HepG2 (cell line): ENCODE data around the gene EXOC3L4. TPM values are rescaled to one million over a fixed set of nuclear protein-coding genes. Genes with fewer than 3 reads are reported as not detected.

Experiments used
- ATAC-seq: fragments of 200-7000 bp; cut with Tn5 transposase; 3 replicates; pipeline ENCODE4 v1.9.1; 2020; ENCODE audit warnings: mild to moderate bottlenecking, moderate library complexity
- BruUV-seq: library from RNA; stranded (reverse); fragments of 400-500 nt; replicated peaks from 2 replicates; lab custom pipeline; 2021; lab: Mats Ljungman, UMichigan
- CTCF ChIA-PET: fragments of 300-600 bp; formaldehyde crosslinking; extraction: SDS; loops from one replicate; lab custom pipeline; 2021; ENCODE audit warnings: low total read pairs, inconsistent platforms, low intra/inter-chr PET ratio; lab: Yijun Ruan, JAX
- POLR2A ChIA-PET: fragments of 350-600 bp; sonication (Branson Sonifier 250); formaldehyde crosslinking; loops from one replicate; lab custom pipeline; 2020; ENCODE audit warnings: antibody characterized with exemption, inconsistent platforms; lab: Yijun Ruan, JAX
- DNase-seq: peaks from one replicate; pipeline ENCODE4 v3.0.0-alpha.2; 2015; ENCODE audit warnings: low spot score
- FAIRE-seq: peaks from 3 replicates; lab custom pipeline; 2011; peaks lifted over from hg19 to GRCh38; lab: Jason Lieb, UNC
- H2AFZ ChIP-seq: one replicate; pipeline ENCODE4 v1.6.1; 2011; ENCODE audit warnings: low read length, inconsistent platforms
- H3K27ac ChIP-seq: fragments of 300-600 bp; 3 replicates; pipeline ENCODE4 v1.8.0; 2011; ENCODE audit warnings: mixed run types, mild to moderate bottlenecking, mixed read lengths, low read length, inconsistent platforms; ENCODE audit not compliant: insufficient read depth; ENCODE audit errors: extremely low read length
- H3K27me3 ChIP-seq, 2 experiments: fragments of 200-600 bp in 1 of 2; 2 replicates in 1 of 2; 3 replicates in 1 of 2; pipeline versions ENCODE4 v1.6.0 to v1.8.0; 2011; ENCODE audit warnings: low read length in 2 of 2, mild to moderate bottlenecking in 2 of 2, moderate library complexity in 2 of 2, inconsistent platforms in 1 of 2; ENCODE audit not compliant: insufficient read depth in 2 of 2, control insufficient read depth in 1 of 2
- H3K36me3 ChIP-seq, 2 experiments: fragments of 200-600 bp in 1 of 2; replicated peaks in 1 of 2; 2 replicates in 1 of 2; 3 replicates in 1 of 2; pipeline versions ENCODE4 v1.5.1 to v1.8.0; 2011; ENCODE audit warnings: low read length in 2 of 2, inconsistent platforms in 1 of 2; ENCODE audit not compliant: insufficient read depth in 2 of 2, control insufficient read depth in 1 of 2
- H3K4me1 ChIP-seq: 2 replicates; pipeline ENCODE4 v1.5.1; 2012; ENCODE audit warnings: low read length, inconsistent platforms; ENCODE audit not compliant: insufficient read depth
- H3K4me2 ChIP-seq: 2 replicates; pipeline ENCODE4 v1.6.0; 2011; ENCODE audit warnings: low read depth, low read length, inconsistent platforms
- H3K4me3 ChIP-seq, 3 experiments: fragments of 200-600 bp in 1 of 3; sonication (generic), shearing (Covaris generic) in 1 of 3; replicated peaks in 1 of 3; 2 replicates each; pipeline ENCODE4 v1.5.1; 2011 to 2016; ENCODE audit warnings: low read length in 3 of 3, inconsistent platforms in 2 of 3, low read depth in 2 of 3, mild to moderate bottlenecking in 2 of 3, control low read depth in 1 of 3, mixed read lengths in 1 of 3; ENCODE audit not compliant: insufficient read depth in 1 of 3
- H3K79me2 ChIP-seq: one replicate; pipeline ENCODE4 v1.6.1; 2011; ENCODE audit warnings: low read length, inconsistent platforms; ENCODE audit not compliant: insufficient read depth
- H3K9ac ChIP-seq: 2 replicates; pipeline ENCODE4 v1.6.0; 2011; ENCODE audit warnings: mild to moderate bottlenecking, low read depth, low read length, inconsistent platforms; ENCODE audit not compliant: insufficient read depth
- H3K9me3 ChIP-seq: 2 replicates; pipeline ENCODE4 v1.5.1; 2012; ENCODE audit warnings: mild to moderate bottlenecking, low read length
- H4K20me1 ChIP-seq: 2 replicates; pipeline ENCODE4 v1.6.0; 2011; ENCODE audit warnings: inconsistent platforms, mild to moderate bottlenecking, low read length, moderate library complexity; ENCODE audit not compliant: insufficient read depth
- KLF12 ChIP-seq: sonication (generic); formaldehyde crosslinking; IDR thresholded peaks from 2 replicates; pipeline ENCODE4 v1.4.0; 2020; ENCODE audit warnings: missing genetic modification reagents, borderline replicate concordance
- MLX ChIP-seq: IDR thresholded peaks from 2 replicates; pipeline ENCODE4 v1.6.1; 2016
- MXD4 ChIP-seq: IDR thresholded peaks from 2 replicates; pipeline ENCODE4 v1.6.1; 2016; ENCODE audit warnings: mild to moderate bottlenecking, missing biosample characterization, missing genetic modification reagents
- NCOR1 ChIP-seq: fragments of 200-600 bp; sonication (generic); IDR thresholded peaks from 2 replicates; pipeline ENCODE4 v1.7.0; 2017; ENCODE audit warnings: antibody characterized with exemption, low read length, borderline replicate concordance
- NR1H2 ChIP-seq: sonication (generic); formaldehyde crosslinking; IDR thresholded peaks from 2 replicates; pipeline ENCODE4 v1.8.1; 2022; ENCODE audit warnings: low read depth, missing genetic modification reagents, borderline replicate concordance
- PRDM15 ChIP-seq: sonication (generic); formaldehyde crosslinking; IDR thresholded peaks from 2 replicates; pipeline ENCODE4 v1.4.0; 2020; ENCODE audit warnings: missing genetic modification reagents
- RARG ChIP-seq: sonication (generic); formaldehyde crosslinking; IDR thresholded peaks from 2 replicates; pipeline ENCODE4 v1.4.0; 2020; ENCODE audit warnings: low read depth, mild to moderate bottlenecking, missing genetic modification reagents
- ZFP36L1 ChIP-seq: sonication (generic); formaldehyde crosslinking; IDR thresholded peaks from 2 replicates; pipeline ENCODE4 v1.8.0; 2022; ENCODE audit warnings: mild to moderate bottlenecking, missing genetic modification reagents, moderate library complexity
- ZFP37 ChIP-seq: sonication (generic); formaldehyde crosslinking; IDR thresholded peaks from 2 replicates; pipeline ENCODE4 v1.4.0; 2020; ENCODE audit warnings: missing genetic modification reagents, borderline replicate concordance
- ZFX ChIP-seq: sonication (generic); formaldehyde crosslinking; IDR thresholded peaks from 2 replicates; pipeline ENCODE4 v1.4.0; 2020; ENCODE audit warnings: mild to moderate bottlenecking, low read depth, missing genetic modification reagents, moderate library complexity
- ZFY ChIP-seq: sonication (generic); formaldehyde crosslinking; IDR thresholded peaks from 2 replicates; pipeline ENCODE4 v1.4.0; 2020; ENCODE audit warnings: missing genetic modification reagents
- ZNF225 ChIP-seq: sonication (generic); formaldehyde crosslinking; IDR thresholded peaks from 2 replicates; pipeline ENCODE4 v1.4.0; 2020; ENCODE audit warnings: mild to moderate bottlenecking, missing genetic modification reagents
- ZNF24 ChIP-seq: fragments of 450-650 bp; IDR thresholded peaks from 2 replicates; pipeline ENCODE4 v1.6.1; 2017; ENCODE audit warnings: antibody characterized with exemption, mild to moderate bottlenecking
- ZNF678 ChIP-seq: sonication (generic); formaldehyde crosslinking; IDR thresholded peaks from 2 replicates; pipeline ENCODE4 v1.4.0; 2020; ENCODE audit warnings: mild to moderate bottlenecking, missing genetic modification reagents
- whole genome bisulfite sequencing: methylation state at CpG from one replicate; pipeline ENCODE4 v1.1.6; 2017; ENCODE audit warnings: low lambda C conversion rate; 5-methylcytosine and 5-hydroxymethylcytosine counted together
- in situ Hi-C: cut with HindIII; loops from 2 replicates; pipeline ENCODE4 v1.10.0; 2017; ENCODE audit warnings: low pct_unique_long_range_greater_than_20kb; ENCODE audit not compliant: extremely low pct_ligation_motif_present
- intact Hi-C: fragments of 100-400 bp; cut with micrococcal nuclease; formaldehyde crosslinking; loops from one replicate; pipeline ENCODE4 v1.10.0; 2022; ENCODE audit not compliant: unreplicated experiment
- polyA plus RNA-seq, 8 experiments: library from polyadenylated mRNA; depleted of rRNA in 3 of 8; stranded (reverse) in 7 of 8; unstranded in 1 of 8; fragments of >200 nt; fragmentation: Illumina TruSeq in 4 of 8; extraction: Trizol in 4 of 8; gene quantifications; 2 replicates each; pipeline versions ENCODE4 v1.2.1 to v1.2.3, GENCODE V29; 2011 to 2016; ENCODE audit warnings: low read depth in 4 of 8, missing spikeins in 1 of 8, mixed read lengths in 1 of 8; ENCODE audit not compliant: insufficient read depth in 1 of 8
- total RNA-seq, 5 experiments: library from RNA; depleted of rRNA; stranded (reverse); fragments of >200 nt; fragmentation: Illumina TruSeq; extraction: Trizol; gene quantifications; 2 replicates each; pipeline ENCODE4 v1.2.3, GENCODE V29; 2016; ENCODE audit warnings: low read depth in 1 of 5

The EXOC3L4 gene
- total and polyA plus RNA-seq, 2 of the 13 experiments (the other 11 are each of a cell fraction or from before 2014, with no cell fraction given): 11.8 to 27.0 TPM

- peak; percentile 4 for FAIRE-seq
- in situ Hi-C loops (no loop called here), intact Hi-C loops (no loop called here)
- H2AFZ ChIP-seq: no peak overlapping the region
- H3K4me1 ChIP-seq: peaks cover 50% of the 10 kb centered on the region
- ChIA-PET CTCF (no interaction called here), POLR2A (interaction anchor here (0.8 kb wide), 1 partner anchor 15 kb away, joined by 3 read pairs; no protein-coding TSS in a partner anchor)
- WGBS: 0% methylated on average over 11 of the region's 18 CpGs
- peak; percentile 53 for ATAC-seq
- peak overlapping the region in 1 of 3 experiments; percentile 37; a peak in 2 of 6 replicates for H3K4me3 ChIP-seq
- peak overlapping the region; percentile 70 for H3K4me2 ChIP-seq
- no peak overlapping the region for H3K27ac ChIP-seq
- H3K79me2 ChIP-seq: no peaks in the 10 kb centered on the region
- no peaks in the 10 kb centered on the region for H3K36me3 ChIP-seq
- peaks cover 1 to 46% of the 10 kb centered on the region in 2 experiments; a peak in 4 of 5 replicates for H3K27me3 ChIP-seq
- no TSS peak for BruUV-seq
- no peak overlapping the region; the same call in 1 of the 2 replicates for H3K9ac ChIP-seq
- H3K9me3 ChIP-seq: no peaks in the 10 kb centered on the region
- no peaks in the 10 kb centered on the region; the same call in 1 of the 2 replicates for H4K20me1 ChIP-seq
- no peak for DNase-seq
- TF ChIP-seq MXD4 (CRISPR knock-in tag) (no peak), ZFP37 (CRISPR knock-in tag) (no peak), ZNF678 (no peak), ZFX (CRISPR knock-in tag) (peak; percentile 34; the same call in 1 of the 2 replicates), ZNF225 (CRISPR knock-in tag) (no peak), PRDM15 (no peak), ZFP36L1 (no peak), MLX (no peak), ZFY (CRISPR knock-in tag) (peak; percentile 9; the same call in 1 of the 2 replicates), ZNF24 (no peak), NR1H2 (CRISPR knock-in tag) (peak; percentile 56; the same call in 1 of the 2 replicates), RARG (CRISPR knock-in tag) (no peak), NCOR1 (no peak), KLF12 (CRISPR knock-in tag) (no peak)
Observed at GRCh38 chr14:103121121-103121845, 26.8 kb downstream of the EXOC3L4 start.
